ENCODE data around the gene MTMR6. TPM values are rescaled to one million over a fixed set of nuclear protein-coding genes. Genes with fewer than 3 reads are reported as not detected.

MTMR6 gene
- total RNA-seq, 1 donor from 2014 or later = 15.7 TPM

Other genes with a start within 250 kb of the MTMR6 start
- 0.43 and 0.54 TPM in 2 replicates for gene PABPC3, start 191.4 kb downstream of the MTMR6 start, total RNA-seq
- gene AMER2, start 115.2 kb downstream of the MTMR6 start, total RNA-seq = not detected in 2 replicates
- gene NUP58, start 14.1 kb upstream of the MTMR6 start, total RNA-seq = 143 and 149 TPM in 2 replicates
- gene ATP8A2, start 84.5 kb upstream of the MTMR6 start, total RNA-seq = 0.38 and 0.40 TPM in 2 replicates